DND-41 (cell line): Measurements from ENCODE around the gene GNB1L.

Experiments
- EZH2 ChIP-seq: IDR thresholded peaks from 3 replicates; pipeline ENCODE4 v1.6.1; 2012; ENCODE audit warnings: borderline replicate concordance, low read depth, mild to moderate bottlenecking, moderate library complexity, low read length, inconsistent platforms; ENCODE audit not compliant: severe bottlenecking
- TF ChIP-seq, protein P1 (sequence below): IDR thresholded peaks from 2 replicates; pipeline ENCODE4 v1.5.1; 2012; ENCODE audit warnings: borderline replicate concordance, low read length, moderate library complexity, mild to moderate bottlenecking; ENCODE audit not compliant: poor library complexity, severe bottlenecking; ENCODE audit errors: extremely low read depth

- TF ChIP-seq EZH2: no peak
- TF ChIP-seq, protein P1, sequence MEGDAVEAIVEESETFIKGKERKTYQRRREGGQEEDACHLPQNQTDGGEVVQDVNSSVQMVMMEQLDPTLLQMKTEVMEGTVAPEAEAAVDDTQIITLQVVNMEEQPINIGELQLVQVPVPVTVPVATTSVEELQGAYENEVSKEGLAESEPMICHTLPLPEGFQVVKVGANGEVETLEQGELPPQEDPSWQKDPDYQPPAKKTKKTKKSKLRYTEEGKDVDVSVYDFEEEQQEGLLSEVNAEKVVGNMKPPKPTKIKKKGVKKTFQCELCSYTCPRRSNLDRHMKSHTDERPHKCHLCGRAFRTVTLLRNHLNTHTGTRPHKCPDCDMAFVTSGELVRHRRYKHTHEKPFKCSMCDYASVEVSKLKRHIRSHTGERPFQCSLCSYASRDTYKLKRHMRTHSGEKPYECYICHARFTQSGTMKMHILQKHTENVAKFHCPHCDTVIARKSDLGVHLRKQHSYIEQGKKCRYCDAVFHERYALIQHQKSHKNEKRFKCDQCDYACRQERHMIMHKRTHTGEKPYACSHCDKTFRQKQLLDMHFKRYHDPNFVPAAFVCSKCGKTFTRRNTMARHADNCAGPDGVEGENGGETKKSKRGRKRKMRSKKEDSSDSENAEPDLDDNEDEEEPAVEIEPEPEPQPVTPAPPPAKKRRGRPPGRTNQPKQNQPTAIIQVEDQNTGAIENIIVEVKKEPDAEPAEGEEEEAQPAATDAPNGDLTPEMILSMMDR: no peak
These were observed 53.2 kb downstream of the GNB1L start for GRCh38 chr22:19801340-19802000.
